ENCODE measurements around the gene GLI3.

The GLI3 gene

DNA sequence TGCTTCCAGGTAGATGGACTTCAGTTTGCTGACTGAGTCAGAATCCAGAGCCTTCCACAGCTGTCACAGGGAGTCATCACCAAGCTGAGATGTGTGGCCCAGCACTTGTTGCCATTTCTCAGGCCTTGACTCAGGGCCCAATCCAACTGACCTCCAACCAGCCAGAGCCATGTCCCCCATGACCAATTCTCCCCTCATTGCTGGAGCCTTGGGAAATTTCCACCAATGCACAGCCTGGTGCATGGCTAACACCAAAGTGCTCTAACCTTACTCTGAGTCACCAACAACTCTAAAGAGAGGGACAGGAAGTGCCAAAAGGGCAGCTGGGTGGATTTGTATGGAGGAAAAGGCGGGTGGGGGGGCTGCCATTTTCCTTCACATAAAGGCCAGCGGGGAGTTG is 13.4 kb upstream of the GLI3 start:
- no peaks in the 10 kb centered on the region for H4K20me1 ChIP-seq (ENCODE audit: insufficient read depth, low read length)
- no peak overlapping the region for H3K4me2 ChIP-seq (ENCODE audit: low read length)
- no peaks in the 10 kb centered on the region for H3K79me2 ChIP-seq (ENCODE audit: low read length)
- no peak for TF ChIP-seq EZH2phosphoT487 (IDR thresholded peaks at IDR 0.05; ENCODE audit: low read depth)
- TF ChIP-seq, protein P1, sequence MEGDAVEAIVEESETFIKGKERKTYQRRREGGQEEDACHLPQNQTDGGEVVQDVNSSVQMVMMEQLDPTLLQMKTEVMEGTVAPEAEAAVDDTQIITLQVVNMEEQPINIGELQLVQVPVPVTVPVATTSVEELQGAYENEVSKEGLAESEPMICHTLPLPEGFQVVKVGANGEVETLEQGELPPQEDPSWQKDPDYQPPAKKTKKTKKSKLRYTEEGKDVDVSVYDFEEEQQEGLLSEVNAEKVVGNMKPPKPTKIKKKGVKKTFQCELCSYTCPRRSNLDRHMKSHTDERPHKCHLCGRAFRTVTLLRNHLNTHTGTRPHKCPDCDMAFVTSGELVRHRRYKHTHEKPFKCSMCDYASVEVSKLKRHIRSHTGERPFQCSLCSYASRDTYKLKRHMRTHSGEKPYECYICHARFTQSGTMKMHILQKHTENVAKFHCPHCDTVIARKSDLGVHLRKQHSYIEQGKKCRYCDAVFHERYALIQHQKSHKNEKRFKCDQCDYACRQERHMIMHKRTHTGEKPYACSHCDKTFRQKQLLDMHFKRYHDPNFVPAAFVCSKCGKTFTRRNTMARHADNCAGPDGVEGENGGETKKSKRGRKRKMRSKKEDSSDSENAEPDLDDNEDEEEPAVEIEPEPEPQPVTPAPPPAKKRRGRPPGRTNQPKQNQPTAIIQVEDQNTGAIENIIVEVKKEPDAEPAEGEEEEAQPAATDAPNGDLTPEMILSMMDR (IDR thresholded peaks at IDR 0.05; ENCODE audit: low read depth, low read length), result no peak
- no peak overlapping the region for H2AFZ ChIP-seq (ENCODE audit: low read depth, low read length)
- no peaks in the 10 kb centered on the region for H3K27me3 ChIP-seq (ENCODE audit: low read depth, low read length)
- no peak overlapping the region for H3K27ac ChIP-seq (ENCODE audit: low read length)
- H3K4me3 ChIP-seq (ENCODE audit: low read length), result no peak overlapping the region
- H3K9me3 ChIP-seq (ENCODE audit: insufficient read depth, low read length), result no peaks in the 10 kb centered on the region
- H3K36me3 ChIP-seq (replicated peaks; ENCODE audit: low read depth, low read length), result no peaks in the 10 kb centered on the region
- H3K4me1 ChIP-seq (ENCODE audit: low read length), result no peaks in the 10 kb centered on the region
- H3K9ac ChIP-seq (ENCODE audit: low read length), result no peak overlapping the region

DNA sequence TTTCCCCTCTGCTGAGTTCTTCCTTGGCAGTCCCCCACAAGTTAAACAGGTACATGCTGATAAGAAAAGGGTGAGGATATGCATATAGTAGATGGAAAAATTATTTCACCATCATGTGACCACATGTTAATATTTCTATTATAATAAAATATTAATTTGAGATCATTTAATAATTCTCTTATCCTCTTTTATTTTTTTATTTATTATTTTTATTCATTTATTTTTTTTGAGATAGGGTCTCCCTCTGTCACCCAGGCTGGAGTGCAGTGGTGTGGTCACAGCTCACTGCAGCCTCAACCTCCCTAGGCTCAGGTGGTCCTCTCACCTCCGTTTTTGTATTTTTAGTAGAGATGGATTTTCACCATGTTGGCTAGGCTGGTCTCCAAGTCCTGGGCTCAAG is 11.6 kb upstream of the GLI3 start:
- H3K9ac ChIP-seq (ENCODE audit: low read length), result no peak overlapping the region
- H3K4me1 ChIP-seq (ENCODE audit: low read length), result no peaks in the 10 kb centered on the region
- no peaks in the 10 kb centered on the region for H3K27me3 ChIP-seq (ENCODE audit: low read depth, low read length)
- H3K79me2 ChIP-seq (ENCODE audit: low read length), result no peaks in the 10 kb centered on the region
- H3K27ac ChIP-seq (ENCODE audit: low read length), result no peak overlapping the region
- H3K9me3 ChIP-seq (ENCODE audit: insufficient read depth, low read length), result no peaks in the 10 kb centered on the region
- H3K4me2 ChIP-seq (ENCODE audit: low read length), result no peak overlapping the region
- TF ChIP-seq, protein P1 (IDR thresholded peaks at IDR 0.05; ENCODE audit: low read depth, low read length), result no peak
- TF ChIP-seq EZH2phosphoT487 (IDR thresholded peaks at IDR 0.05; ENCODE audit: low read depth), result no peak
- H2AFZ ChIP-seq (ENCODE audit: low read depth, low read length), result no peak overlapping the region
- H4K20me1 ChIP-seq (ENCODE audit: insufficient read depth, low read length), result no peaks in the 10 kb centered on the region
- H3K4me3 ChIP-seq (ENCODE audit: low read length), result no peak overlapping the region
- no peaks in the 10 kb centered on the region for H3K36me3 ChIP-seq (replicated peaks; ENCODE audit: low read depth, low read length)

DNA sequence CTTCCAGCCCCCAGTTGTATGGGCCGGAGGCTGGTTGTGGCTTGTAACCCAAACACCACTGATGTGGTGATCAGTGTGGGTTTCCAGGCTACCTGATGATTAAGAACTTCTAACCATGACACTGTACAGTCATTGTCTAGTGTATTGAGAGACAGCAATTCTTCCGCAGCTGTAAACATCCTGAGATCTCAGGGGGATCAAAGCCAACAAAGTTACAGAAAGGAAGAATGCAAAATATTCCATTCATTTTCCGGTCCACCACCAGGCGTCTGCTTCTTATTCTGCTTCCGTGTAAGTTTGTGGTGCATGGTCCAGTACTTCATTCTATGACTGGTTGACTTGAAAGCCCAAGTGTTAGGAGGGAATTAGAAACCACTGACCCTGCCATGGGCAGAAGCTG is 10.3 kb upstream of the GLI3 start:
- H3K9ac ChIP-seq (ENCODE audit: low read length), result no peak overlapping the region
- no peaks in the 10 kb centered on the region for H3K9me3 ChIP-seq (ENCODE audit: insufficient read depth, low read length)
- no peak for TF ChIP-seq EZH2phosphoT487 (IDR thresholded peaks at IDR 0.05; ENCODE audit: low read depth)
- TF ChIP-seq, protein P1 (IDR thresholded peaks at IDR 0.05; ENCODE audit: low read depth, low read length), result no peak
- H4K20me1 ChIP-seq (ENCODE audit: insufficient read depth, low read length), result no peaks in the 10 kb centered on the region
- no peak overlapping the region for H3K4me2 ChIP-seq (ENCODE audit: low read length)
- no peaks in the 10 kb centered on the region for H3K27me3 ChIP-seq (ENCODE audit: low read depth, low read length)
- no peaks in the 10 kb centered on the region for H3K79me2 ChIP-seq (ENCODE audit: low read length)
- H3K4me3 ChIP-seq (ENCODE audit: low read length), result no peak overlapping the region
- no peak overlapping the region for H2AFZ ChIP-seq (ENCODE audit: low read depth, low read length)
- H3K27ac ChIP-seq (ENCODE audit: low read length), result no peak overlapping the region
- H3K4me1 ChIP-seq (ENCODE audit: low read length), result no peaks in the 10 kb centered on the region
- H3K36me3 ChIP-seq (replicated peaks; ENCODE audit: low read depth, low read length), result no peaks in the 10 kb centered on the region

DNA sequence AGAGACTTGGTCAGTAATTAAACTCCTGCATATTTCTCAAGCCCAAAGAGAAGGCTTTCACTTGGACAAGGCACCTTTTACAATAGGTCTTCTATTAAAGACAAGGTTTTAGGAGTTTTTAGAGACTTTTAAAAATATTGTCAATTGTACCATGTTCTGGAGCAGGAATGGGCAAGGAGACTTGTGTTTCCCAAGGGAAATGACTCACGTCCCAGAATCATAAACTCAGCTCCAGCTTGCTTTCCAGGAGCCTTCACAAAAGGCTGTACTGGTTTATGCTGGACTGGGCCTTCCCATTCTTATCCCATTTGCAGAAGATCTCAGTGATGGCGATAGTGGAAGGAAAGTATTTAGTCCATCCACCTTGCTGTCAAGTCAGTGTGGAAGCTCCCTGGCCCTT is 7.8 kb upstream of the GLI3 start:
- no peaks in the 10 kb centered on the region for H3K9me3 ChIP-seq (ENCODE audit: insufficient read depth, low read length)
- H3K27me3 ChIP-seq (ENCODE audit: low read depth, low read length), result no peaks in the 10 kb centered on the region
- no peak overlapping the region for H3K4me3 ChIP-seq (ENCODE audit: low read length)
- TF ChIP-seq EZH2phosphoT487 (IDR thresholded peaks at IDR 0.05; ENCODE audit: low read depth), result no peak
- TF ChIP-seq, protein P1 (IDR thresholded peaks at IDR 0.05; ENCODE audit: low read depth, low read length), result no peak
- H4K20me1 ChIP-seq (ENCODE audit: insufficient read depth, low read length), result no peaks in the 10 kb centered on the region
- no peaks in the 10 kb centered on the region for H3K4me1 ChIP-seq (ENCODE audit: low read length)
- H3K27ac ChIP-seq (ENCODE audit: low read length), result no peak overlapping the region
- H3K4me2 ChIP-seq (ENCODE audit: low read length), result no peak overlapping the region
- H2AFZ ChIP-seq (ENCODE audit: low read depth, low read length), result no peak overlapping the region
- H3K9ac ChIP-seq (ENCODE audit: low read length), result no peak overlapping the region
- H3K36me3 ChIP-seq (replicated peaks; ENCODE audit: low read depth, low read length), result no peaks in the 10 kb centered on the region
- H3K79me2 ChIP-seq (ENCODE audit: low read length), result no peaks in the 10 kb centered on the region

Data from OCI-LY3 (cell line).